Measurements from ENCODE around the gene SH3PXD2B. TPM values are rescaled to one million over a fixed set of nuclear protein-coding genes. Genes with fewer than 3 reads are reported as not detected.

Gene SH3PXD2B
- total and polyA plus RNA-seq, 7 experiments from 2014 or later, result 0.15 to 1.1 (median 0.28) TPM; not detected in 1

GRCh38 chr5:172455087-172455381 lies 709 bp upstream of the SH3PXD2B start:
- Mint-ChIP-seq H3K36me3 (no peaks in the 10 kb centered on the region), H3K4me1 (peaks cover 8 to 20% (median 13%) of the 10 kb centered on the region in 7 donors), H3K4me3 (peak overlapping the region; percentile 82 to 93 (median 86)), H3K27ac (peak overlapping the region in 6 of 9 donors; percentile 39 to 66 (median 50)), H3K27me3 (peaks cover 12 to 59% (median 34%) of the 10 kb centered on the region in 5 donors), H3K9me3 (no peaks in the 10 kb centered on the region)
- Histone ChIP-seq H3K9me3 (ENCODE audit: control insufficient read depth in 2 of 3, low read length in 3 of 3) (no peaks in the 10 kb centered on the region), H3K27ac (ENCODE audit: low read depth, low read length) (no peak overlapping the region), H3K4me3 (ENCODE audit: low read length) (peak overlapping the region; percentile 36), H3K4me1 (ENCODE audit: control insufficient read depth in 2 of 2, insufficient read depth in 2 of 2, low read length in 2 of 2) (no peaks in the 10 kb centered on the region), H3K27me3 (ENCODE audit: control insufficient read depth in 2 of 2, insufficient read depth in 2 of 2, low read length in 2 of 2) (peaks cover 0 to 4% of the 10 kb centered on the region in 2 donors), H3K36me3 (ENCODE audit: control insufficient read depth in 2 of 3, insufficient read depth in 3 of 3, low read length in 3 of 3) (no peaks in the 10 kb centered on the region)
- ChIA-PET POLR2A (no interaction called here), CTCF (no interaction called here)
- DNase-seq, result no peak
- ATAC-seq, result no peak
- intact Hi-C loops (cut with micrococcal nuclease), result loop anchor here (2.0 to 10.0 kb wide), 3 partner anchors 170 to 602 kb away; partner anchors contain the start of genes RPL26L1 (in 2 of the 2), CREBRF (in 1 of the 2) and UBTD2 (in 1 of the 2)

GRCh38 chr5:172453986-172454357 lies 353 bp downstream of the SH3PXD2B start:
- POLR2A ChIA-PET, result no interaction called here
- no peaks in the 10 kb centered on the region for H3K36me3 ChIP-seq (ENCODE audit: control insufficient read depth in 2 of 3, insufficient read depth in 3 of 3, low read length in 3 of 3)
- DNase-seq (no peak), ATAC-seq (no peak)
- Mint-ChIP-seq H3K36me3 (no peaks in the 10 kb centered on the region), H3K27me3 (peaks cover 12 to 62% (median 42%) of the 10 kb centered on the region in 5 donors), H3K4me3 (peak overlapping the region in 9 of 10 donors; percentile 61 to 79 (median 70)), H3K27ac (no peak overlapping the region), H3K4me1 (peaks cover 8 to 17% (median 13%) of the 10 kb centered on the region in 7 donors), H3K9me3 (no peaks in the 10 kb centered on the region)
- intact Hi-C loops (cut with micrococcal nuclease), result loop anchor here (2.0 to 10.0 kb wide), 4 partner anchors 169 to 1163 kb away; partner anchors contain the start of genes RPL26L1 (in 2 of the 2), BOD1 (in 1 of the 2), CREBRF (in 1 of the 2) and UBTD2 (in 1 of the 2)
- peaks cover 0 to 4% of the 10 kb centered on the region in 2 donors for H3K27me3 ChIP-seq (ENCODE audit: control insufficient read depth in 2 of 2, insufficient read depth in 2 of 2, low read length in 2 of 2)
- no peaks in the 10 kb centered on the region for H3K9me3 ChIP-seq (ENCODE audit: control insufficient read depth in 2 of 3, low read length in 3 of 3)
- H3K27ac ChIP-seq (ENCODE audit: low read depth, low read length), result no peak overlapping the region
- CTCF ChIA-PET, result no interaction called here
- H3K4me1 ChIP-seq (ENCODE audit: control insufficient read depth in 2 of 2, insufficient read depth in 2 of 2, low read length in 2 of 2), result no peaks in the 10 kb centered on the region
- peak overlapping the region; percentile 20 for H3K4me3 ChIP-seq (ENCODE audit: low read length)

GRCh38 chr5:172453206-172453985 lies 929 bp downstream of the SH3PXD2B start:
- Histone ChIP-seq H3K27ac (ENCODE audit: low read depth, low read length) (no peak overlapping the region), H3K4me1 (ENCODE audit: control insufficient read depth in 2 of 2, insufficient read depth in 2 of 2, low read length in 2 of 2) (no peaks in the 10 kb centered on the region), H3K4me3 (ENCODE audit: low read length) (peak overlapping the region; percentile 20), H3K9me3 (ENCODE audit: control insufficient read depth in 2 of 3, low read length in 3 of 3) (no peaks in the 10 kb centered on the region), H3K27me3 (ENCODE audit: control insufficient read depth in 2 of 2, insufficient read depth in 2 of 2, low read length in 2 of 2) (peaks cover 0 to 4% of the 10 kb centered on the region in 2 donors), H3K36me3 (ENCODE audit: control insufficient read depth in 2 of 3, insufficient read depth in 3 of 3, low read length in 3 of 3) (no peaks in the 10 kb centered on the region)
- no peak for DNase-seq
- Mint-ChIP-seq H3K4me3 (peak overlapping the region; percentile 61 to 79 (median 72)), H3K27me3 (peaks cover 12 to 68% (median 42%) of the 10 kb centered on the region in 5 donors), H3K9me3 (no peaks in the 10 kb centered on the region), H3K27ac (peak overlapping the region in 1 of 9 donors; percentile 7), H3K36me3 (no peaks in the 10 kb centered on the region), H3K4me1 (peaks cover 8 to 17% (median 13%) of the 10 kb centered on the region in 7 donors)
- POLR2A ChIA-PET, result interaction anchor here (0.6 kb wide), 2 partner anchors 529 to 842 kb away, joined by 3 read pairs; no protein-coding TSS in a partner anchor
- intact Hi-C loops (cut with micrococcal nuclease), result loop anchor here (5.0 to 10.0 kb wide), 3 partner anchors 169 to 1164 kb away; partner anchors contain the start of genes RPL26L1 (in 2 of the 2), BOD1 (in 1 of the 2) and UBTD2 (in 1 of the 2)
- ATAC-seq, result no peak
- CTCF ChIA-PET, result no interaction called here

GRCh38 chr5:172452398-172453205 lies 1.7 kb downstream of the SH3PXD2B start:
- intact Hi-C loops (cut with micrococcal nuclease), result loop anchor here (5.0 to 10.0 kb wide), 3 partner anchors 168 to 1165 kb away; partner anchors contain the start of genes RPL26L1 (in 2 of the 2), BOD1 (in 1 of the 2) and UBTD2 (in 1 of the 2)
- Mint-ChIP-seq H3K27me3 (peaks cover 12 to 66% (median 42%) of the 10 kb centered on the region in 5 donors), H3K4me1 (peaks cover 8 to 17% (median 13%) of the 10 kb centered on the region in 7 donors)

GRCh38 chr5:172451771-172452197 lies 2.5 kb downstream of the SH3PXD2B start:
- peaks cover 12 to 62% (median 37%) of the 10 kb centered on the region in 5 donors for H3K27me3 Mint-ChIP-seq
- intact Hi-C loops (cut with micrococcal nuclease), result loop anchor here (5.0 to 10.0 kb wide), 3 partner anchors 167 to 1166 kb away; partner anchors contain the start of genes RPL26L1 (in 2 of the 2), BOD1 (in 1 of the 2) and UBTD2 (in 1 of the 2)

More at GRCh38 chr5:172452398-172453205, 1.7 kb downstream of the SH3PXD2B start:
- H3K36me3 ChIP-seq (ENCODE audit: control insufficient read depth in 2 of 3, insufficient read depth in 3 of 3, low read length in 3 of 3), result no peaks in the 10 kb centered on the region
- Mint-ChIP-seq H3K27ac (no peak overlapping the region), H3K9me3 (no peaks in the 10 kb centered on the region), H3K36me3 (no peaks in the 10 kb centered on the region), H3K4me3 (peak overlapping the region; percentile 61 to 79 (median 72))
- peaks cover 0 to 4% of the 10 kb centered on the region in 2 donors for H3K27me3 ChIP-seq (ENCODE audit: control insufficient read depth in 2 of 2, insufficient read depth in 2 of 2, low read length in 2 of 2)
- ATAC-seq (no peak), DNase-seq (no peak)
- H3K4me3 ChIP-seq (ENCODE audit: low read length), result no peak overlapping the region
- no peaks in the 10 kb centered on the region for H3K4me1 ChIP-seq (ENCODE audit: control insufficient read depth in 2 of 2, insufficient read depth in 2 of 2, low read length in 2 of 2)
- H3K27ac ChIP-seq (ENCODE audit: low read depth, low read length), result no peak overlapping the region
- ChIA-PET CTCF (interaction anchor here (0.8 kb wide), 2 partner anchors 235 to 243 kb away, joined by 4 read pairs; no protein-coding TSS in a partner anchor), POLR2A (interaction anchor here (0.6 kb wide), 2 partner anchors 530 to 841 kb away, joined by 3 read pairs; no protein-coding TSS in a partner anchor)
- H3K9me3 ChIP-seq (ENCODE audit: control insufficient read depth in 2 of 3, low read length in 3 of 3), result no peaks in the 10 kb centered on the region

More at GRCh38 chr5:172451771-172452197, 2.5 kb downstream of the SH3PXD2B start:
- Histone ChIP-seq H3K4me3 (ENCODE audit: low read length) (no peak overlapping the region), H3K4me1 (ENCODE audit: control insufficient read depth in 2 of 2, insufficient read depth in 2 of 2, low read length in 2 of 2) (no peaks in the 10 kb centered on the region), H3K9me3 (ENCODE audit: control insufficient read depth in 2 of 3, low read length in 3 of 3) (no peaks in the 10 kb centered on the region), H3K27me3 (ENCODE audit: control insufficient read depth in 2 of 2, insufficient read depth in 2 of 2, low read length in 2 of 2) (peaks cover 0 to 4% of the 10 kb centered on the region in 2 donors), H3K27ac (ENCODE audit: low read depth, low read length) (no peak overlapping the region), H3K36me3 (ENCODE audit: control insufficient read depth in 2 of 3, insufficient read depth in 3 of 3, low read length in 3 of 3) (no peaks in the 10 kb centered on the region)
- ChIA-PET POLR2A (no interaction called here), CTCF (interaction anchor here (0.8 kb wide), 1 partner anchor 236 kb away, joined by 4 read pairs; no protein-coding TSS in a partner anchor)
- Mint-ChIP-seq H3K4me3 (peak overlapping the region in 1 of 10 donors; percentile 27), H3K36me3 (no peaks in the 10 kb centered on the region), H3K4me1 (peaks cover 8 to 17% (median 13%) of the 10 kb centered on the region in 7 donors), H3K9me3 (no peaks in the 10 kb centered on the region), H3K27ac (no peak overlapping the region)
- no peak for ATAC-seq
- no peak for DNase-seq
